GM19025 (cell line): ENCODE data around the gene ZNF605.
"Not testable (repeated sequence)": the region's sequence is repeated elsewhere in the genome, so short reads cannot be mapped to it uniquely, and the experiment has no call there.

Experiments
- ATAC-seq: cut with Tn5 transposase; IDR thresholded peaks from one replicate; pipeline ENCODE4 v1.9.1; 2021; ENCODE audit warnings: mild to moderate bottlenecking, low read depth, moderate library complexity; ENCODE audit not compliant: unreplicated experiment

ZNF605 gene

DNA sequence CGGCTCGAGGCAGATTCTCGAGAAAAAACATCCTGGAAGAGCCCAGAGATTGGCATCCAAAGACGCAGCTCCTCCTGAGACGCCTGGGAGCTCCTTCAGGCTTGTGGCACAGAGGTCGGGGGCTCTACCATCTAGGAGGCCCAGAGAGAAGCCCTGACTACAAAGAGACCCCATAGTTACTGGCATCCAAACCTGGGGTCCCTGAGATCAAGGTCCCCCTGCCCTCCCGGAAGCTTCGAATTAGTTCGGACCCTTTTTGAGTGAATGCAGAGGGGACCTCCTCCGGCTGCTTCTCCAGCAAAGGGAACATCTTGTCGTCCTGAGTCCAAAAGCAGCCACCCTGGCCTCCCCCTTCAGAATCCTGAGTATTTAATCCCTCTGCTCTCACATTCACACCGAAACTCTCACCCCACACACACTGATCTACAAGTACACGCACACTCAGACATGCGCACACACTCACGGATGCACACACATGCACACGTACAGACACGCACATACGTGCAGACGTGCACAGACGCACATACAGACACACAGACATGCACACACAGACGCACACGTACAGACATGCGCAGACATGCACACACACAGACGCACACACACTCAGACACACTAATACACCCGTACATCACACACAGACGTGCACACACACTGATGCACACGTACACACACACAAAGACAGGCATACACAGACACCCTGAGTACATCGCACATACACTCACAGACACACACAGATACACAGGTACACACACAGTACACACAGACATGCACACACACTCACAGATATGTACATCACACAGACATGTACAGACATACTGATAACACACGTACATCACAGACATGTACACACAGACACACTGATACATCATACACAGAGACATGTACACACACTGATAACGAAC, 5.9 kb downstream of the ZNF605 start:
- ATAC-seq: no peak

DNA sequence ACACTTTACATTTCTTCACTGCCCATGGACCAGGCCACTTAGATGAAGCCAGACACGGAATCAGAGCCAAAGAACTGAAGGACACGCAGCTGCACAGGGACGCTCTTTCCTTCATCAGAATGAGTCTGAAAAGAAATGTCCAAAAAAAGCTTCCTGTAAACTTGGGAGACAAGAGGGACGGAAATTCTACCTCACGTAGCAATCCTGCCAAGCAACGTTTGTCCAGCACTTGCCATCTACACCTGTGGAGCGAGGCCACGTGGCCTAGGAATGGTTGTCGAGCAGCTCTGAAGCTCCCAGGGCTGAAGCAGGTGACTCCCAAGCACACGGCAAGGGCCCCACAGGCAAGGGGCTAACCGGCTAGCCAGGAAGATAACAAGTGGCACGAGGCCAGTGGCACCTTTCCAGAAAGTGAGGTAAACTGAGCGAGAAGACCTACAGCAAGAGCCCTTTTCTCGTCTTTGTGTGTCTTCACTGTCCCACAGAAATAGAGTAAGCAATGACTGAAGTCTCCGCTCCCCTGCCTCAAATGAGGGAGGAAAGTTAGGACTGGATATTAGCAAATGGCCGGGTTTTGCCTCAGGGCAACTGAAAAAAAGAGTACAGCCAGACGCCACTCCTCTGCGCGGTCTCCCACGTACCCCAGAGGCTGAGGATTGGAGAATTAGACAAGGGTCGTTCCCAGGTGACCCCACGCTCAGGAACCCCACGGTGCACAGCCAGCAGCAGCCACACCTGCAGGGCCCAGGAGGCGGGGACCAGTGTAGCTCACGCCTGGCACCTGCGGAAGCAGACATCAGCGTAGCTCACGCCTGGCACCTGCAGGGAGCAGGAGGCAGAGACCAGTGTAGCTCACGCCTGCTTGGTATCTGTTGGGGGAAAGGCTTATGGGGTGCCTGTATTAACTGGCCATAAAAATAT, 7.7 kb downstream of the ZNF605 start:
- ATAC-seq: no peak

DNA sequence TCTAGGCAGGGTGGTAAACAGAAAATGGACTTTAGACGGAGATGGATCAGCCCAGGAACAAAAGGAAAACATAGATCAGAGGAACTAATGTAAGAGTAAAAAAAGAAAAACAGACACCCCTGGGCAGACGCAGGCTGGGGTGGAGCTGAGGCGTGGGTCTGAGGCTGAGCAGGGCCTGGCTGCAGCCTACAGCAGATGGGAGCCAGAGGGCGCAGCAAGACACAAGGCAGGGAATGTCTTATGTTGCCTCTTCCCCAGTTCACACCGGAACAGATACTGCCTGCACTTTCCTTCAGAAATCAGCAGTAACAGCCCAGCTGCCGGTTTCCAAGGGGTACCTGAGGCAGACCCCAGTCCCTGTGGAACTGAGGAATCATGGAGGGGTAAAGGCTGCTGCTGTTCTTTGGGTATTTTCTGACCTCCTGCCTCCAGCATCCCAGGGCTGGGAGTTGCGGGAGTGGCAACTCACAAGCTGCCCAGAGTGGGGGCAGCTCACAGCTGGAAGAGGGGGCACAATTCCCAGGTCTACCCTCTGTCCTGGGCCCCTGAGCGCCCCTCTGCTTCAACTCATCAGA, 9.8 kb downstream of the ZNF605 start:
- no peak for ATAC-seq

DNA sequence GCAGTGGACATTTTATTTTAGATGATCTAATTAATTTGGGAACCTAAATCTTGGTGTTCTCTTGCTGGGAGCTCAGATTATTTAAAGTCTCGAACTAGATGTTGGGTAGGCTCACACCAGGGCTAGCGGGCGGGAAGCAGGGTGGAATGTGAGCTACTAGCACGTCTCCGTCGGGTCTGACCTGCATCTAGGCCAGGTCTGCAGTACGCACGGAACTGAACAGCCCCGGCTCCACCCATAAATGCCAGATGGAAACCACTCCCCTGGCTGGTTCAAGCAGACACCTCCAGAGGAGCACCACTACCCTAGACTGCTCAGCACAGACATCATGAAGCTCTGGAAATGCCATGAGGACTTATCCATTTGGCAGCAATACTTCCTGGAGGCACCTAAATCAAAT, 10.3 kb downstream of the ZNF605 start:
- no peak for ATAC-seq

DNA sequence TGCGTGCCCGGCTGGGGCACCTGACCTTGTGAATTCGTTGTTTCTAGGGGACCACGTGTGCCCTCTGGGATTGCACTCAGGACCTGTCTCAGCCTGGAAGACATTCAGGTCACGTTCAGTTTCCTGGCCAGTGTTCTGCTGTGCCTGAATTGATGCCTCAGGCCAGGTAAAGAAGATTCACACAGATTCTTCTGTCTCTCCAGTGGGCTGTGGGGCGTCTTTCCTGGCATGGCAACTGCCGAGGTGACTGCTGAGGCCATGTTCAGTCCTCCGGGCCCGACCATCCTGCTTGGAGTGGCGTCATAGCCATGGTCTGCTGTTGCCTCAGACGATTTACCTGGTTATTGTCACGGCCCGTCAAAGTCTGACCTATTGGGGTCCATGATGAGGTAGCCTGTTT, 13.5 kb downstream of the ZNF605 start:
- no peak for ATAC-seq

DNA sequence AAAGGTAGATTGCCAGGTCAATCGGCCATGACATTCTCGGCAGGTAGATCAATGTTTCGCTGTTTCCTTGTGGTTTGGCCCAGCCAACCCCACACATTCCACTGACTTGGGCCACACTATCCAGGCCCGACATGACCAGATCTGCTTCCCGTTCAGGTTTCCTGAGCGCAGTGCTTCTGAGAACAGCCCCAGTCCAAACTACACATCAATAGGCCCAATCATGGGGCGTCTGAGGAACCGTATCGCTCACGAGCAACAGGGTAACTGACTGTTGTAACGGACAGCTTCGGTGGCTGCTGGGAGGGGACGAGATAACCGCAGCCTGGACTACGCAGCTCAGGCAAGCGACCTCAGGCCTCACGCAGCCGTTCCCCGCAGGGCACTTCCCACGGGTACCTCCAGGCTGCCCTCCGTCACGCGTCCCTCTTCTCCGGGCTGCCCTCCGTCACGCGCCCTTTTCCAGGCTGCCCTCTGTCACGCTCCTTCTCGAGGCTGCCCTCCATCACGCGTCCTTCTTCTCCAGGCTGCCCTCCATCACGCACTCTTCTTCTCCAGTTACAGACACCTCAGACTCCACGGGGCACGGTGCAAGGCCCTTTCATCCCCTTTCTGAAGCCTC, 14.7 kb downstream of the ZNF605 start:
- no peak for ATAC-seq

DNA sequence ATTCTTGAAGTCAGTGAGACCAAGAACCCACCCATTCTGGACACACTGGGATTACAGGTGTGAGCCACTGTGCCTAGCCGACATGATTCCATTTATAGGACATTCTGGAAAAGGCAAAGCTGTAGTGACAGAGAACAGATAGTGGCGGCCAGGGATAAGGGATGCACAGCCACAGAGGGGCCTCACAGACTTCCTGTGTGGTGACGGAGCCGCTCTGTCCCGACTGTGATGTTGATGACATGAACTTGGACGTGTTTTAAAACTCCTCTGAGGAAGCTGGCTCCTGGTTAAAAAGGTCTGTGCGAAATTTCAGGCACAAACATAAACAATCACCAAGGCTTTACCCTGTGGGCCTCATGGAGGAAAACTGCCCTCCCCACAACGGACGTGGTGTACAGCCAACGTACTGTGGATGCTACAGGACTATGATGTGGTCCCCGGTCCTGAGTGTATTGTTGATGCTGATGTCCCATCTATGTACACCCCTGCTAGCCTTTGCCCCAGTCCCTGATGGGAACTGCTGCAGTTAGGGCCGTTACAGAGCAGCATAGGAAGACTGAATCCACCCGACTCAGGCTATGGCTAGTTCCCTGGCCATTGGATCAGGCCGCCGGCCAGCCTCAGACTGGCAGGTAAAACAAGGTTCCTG, 15.9 kb downstream of the ZNF605 start:
- ATAC-seq: no peak

DNA sequence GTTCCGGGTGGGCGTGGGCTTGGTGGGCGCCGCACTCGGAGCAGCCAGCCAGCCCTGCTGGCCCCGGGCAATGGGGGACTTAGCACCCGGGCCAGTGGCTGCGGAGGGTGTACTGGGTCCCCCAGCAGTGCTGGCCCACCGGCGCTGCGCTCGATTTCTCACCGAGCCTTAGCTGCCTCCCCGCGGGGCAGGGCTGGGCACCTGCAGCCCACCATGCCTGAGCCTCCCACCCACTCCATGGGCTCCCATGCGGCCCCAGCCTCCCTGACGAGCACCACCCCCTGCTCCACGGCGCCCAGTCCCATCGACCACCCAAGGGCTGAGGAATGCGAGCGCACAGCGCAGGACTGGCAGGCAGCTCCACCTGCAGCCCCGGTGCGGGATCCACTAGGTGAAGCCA, 17.3 kb downstream of the ZNF605 start:
- ATAC-seq: not testable (repeated sequence)

DNA sequence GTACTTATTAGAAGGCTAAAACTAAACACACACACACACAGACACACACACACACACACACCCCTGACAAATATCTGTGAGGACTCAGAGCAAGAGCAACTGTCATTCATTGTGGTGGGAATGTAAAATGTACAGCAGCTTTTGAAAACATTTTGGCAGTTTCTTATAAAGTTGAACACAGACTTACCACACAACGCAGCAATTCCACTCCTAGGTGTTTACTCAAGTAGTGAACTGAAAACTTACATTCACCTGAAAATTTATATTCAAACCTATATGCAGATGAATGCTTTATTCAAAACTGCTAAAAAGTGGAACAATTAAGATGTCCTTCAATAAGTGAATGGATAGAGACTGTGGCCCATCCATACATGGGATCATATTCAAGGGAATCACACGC, 18.6 kb downstream of the ZNF605 start:
- no peak for ATAC-seq

DNA sequence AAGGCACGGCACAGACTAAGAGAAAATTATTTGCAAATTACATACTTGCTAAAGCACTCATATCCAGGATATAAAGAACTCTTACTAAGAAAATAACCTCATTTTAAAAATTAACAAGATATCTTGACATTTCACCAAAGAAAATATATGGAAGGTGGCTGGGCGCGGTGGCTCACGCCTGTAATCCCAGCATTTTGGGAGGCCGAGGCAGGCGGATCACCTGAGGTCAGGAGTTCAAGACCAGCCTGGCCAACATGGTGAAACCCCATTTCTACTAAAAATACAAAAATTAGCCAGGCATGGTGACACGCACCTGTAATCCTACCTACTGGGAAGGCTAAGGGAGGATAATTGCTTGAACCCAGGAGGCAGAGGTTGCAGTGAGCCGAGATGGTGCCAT, 19.2 kb downstream of the ZNF605 start:
- ATAC-seq: not testable (repeated sequence)

DNA sequence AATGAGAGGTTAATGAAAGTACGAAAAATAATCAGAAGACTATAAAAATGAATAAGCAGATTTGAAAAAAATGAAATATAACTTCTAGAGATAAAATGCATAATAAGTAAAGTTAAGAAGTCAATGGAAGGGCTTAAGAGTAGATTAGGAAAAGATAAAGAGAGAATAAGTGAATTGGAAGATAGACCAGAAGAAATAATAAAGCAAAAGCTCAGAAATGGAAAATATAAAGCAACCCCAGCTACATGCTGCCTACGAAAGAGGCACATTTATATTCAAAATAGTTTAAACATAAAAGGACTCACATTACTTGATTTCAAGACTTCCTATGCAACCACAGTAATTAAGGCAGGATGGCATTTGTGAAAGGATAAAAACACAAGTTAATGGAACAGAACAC, 19.9 kb downstream of the ZNF605 start:
- no peak for ATAC-seq

DNA sequence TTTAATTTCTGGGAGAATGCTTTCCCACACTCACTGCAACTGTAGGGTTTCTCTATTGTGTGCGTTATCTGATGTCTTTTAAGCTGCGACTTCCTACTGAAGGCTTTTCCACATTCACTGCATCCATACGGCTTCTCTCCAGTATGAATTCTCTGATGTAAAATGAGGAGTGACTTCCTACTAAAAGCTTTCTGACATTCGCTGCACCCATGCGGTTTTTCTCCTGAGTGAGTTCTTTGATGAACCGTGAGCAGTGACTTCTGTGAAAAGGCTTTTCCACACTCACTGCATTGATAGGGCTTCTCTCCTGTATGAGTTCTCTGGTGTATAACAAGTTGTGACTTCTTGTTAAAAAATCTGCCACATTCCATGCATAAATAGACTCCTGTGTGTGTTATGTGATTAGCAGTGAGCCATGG, 29.7 kb downstream of the ZNF605 start:
- ATAC-seq: no peak

DNA sequence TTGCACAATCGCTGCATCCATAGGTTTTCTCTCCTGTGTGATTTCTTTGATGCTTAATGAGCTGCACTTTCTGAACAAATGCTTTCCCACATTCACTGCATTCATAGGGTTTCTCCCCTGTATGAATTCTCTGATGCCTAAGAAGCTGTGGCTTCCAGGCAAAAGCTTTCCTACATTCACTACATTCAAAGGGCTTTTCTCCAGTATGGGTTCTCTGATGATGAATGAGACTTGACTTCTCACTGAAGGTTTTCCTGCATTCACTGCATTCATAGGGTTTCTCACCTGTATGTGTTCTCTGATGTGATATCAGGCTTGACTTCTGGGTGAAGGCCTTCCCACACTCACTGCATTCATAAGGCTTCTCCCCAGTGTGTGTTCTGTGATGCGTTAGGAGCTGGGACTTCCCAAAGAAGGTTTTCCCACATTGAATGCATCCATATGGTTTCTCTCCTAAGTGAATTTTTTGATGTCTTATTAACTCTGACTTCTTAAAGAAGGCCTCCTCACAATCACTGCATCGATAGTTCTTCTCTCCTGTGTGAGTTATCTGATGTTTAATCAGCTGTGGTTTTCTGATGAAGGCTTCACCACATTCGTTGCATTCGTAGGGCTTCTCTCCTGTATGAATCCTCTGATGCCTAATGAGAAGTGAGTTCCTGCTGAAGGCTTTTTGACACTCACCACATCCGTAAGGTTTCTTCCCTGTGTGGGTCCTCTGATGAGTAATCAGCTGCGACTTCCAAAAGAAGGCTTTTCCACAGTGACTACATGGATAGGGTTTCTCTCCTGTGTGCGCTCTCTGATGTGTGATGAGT, 30.3 kb downstream of the ZNF605 start:
- no peak for ATAC-seq

DNA sequence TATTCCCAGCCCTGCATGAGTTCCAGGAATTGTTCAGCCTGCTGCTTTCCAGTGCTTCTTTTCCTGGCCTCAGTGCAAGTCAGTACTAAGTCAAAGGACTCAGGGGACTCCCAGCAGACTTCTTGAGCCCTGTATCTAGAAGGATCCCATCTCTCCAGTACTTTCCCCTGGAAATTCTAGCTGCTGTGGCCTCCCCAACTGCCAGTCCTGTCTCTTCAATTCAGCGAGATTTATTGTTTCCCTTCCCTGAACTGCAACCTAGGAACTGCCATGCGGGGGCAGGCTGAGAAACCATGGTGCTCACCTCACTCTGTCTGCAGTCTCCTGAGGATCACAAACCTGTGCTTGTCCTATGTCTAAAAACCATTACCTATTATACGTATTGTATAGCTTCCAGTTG, 31.8 kb downstream of the ZNF605 start:
- ATAC-seq: no peak

DNA sequence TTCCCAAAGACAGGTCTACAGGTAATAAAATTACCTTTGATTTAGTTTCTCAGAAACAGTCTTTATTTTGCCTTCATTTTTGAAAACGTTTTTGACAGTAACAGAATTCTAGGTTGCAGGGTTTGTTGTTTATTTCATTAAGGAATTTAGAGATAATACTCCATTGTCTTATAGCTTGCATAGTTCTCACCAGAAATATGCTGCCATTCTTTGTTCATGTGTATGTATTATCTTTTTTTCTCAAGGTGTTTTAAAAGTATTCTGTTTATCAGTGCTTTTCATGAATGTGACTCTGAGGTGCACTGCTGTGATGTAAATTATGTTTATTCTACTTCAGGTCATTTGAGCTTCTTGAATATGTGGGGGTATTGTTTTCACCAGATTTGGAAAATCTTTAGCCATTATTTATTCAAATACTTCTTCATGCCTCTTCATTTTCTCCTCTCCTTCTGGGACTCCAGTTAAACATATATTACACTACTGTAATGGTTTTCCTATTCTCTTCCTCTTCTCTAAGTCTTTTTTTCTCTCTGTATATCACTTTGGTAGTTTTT, 32.7 kb downstream of the ZNF605 start:
- ATAC-seq: no peak

DNA sequence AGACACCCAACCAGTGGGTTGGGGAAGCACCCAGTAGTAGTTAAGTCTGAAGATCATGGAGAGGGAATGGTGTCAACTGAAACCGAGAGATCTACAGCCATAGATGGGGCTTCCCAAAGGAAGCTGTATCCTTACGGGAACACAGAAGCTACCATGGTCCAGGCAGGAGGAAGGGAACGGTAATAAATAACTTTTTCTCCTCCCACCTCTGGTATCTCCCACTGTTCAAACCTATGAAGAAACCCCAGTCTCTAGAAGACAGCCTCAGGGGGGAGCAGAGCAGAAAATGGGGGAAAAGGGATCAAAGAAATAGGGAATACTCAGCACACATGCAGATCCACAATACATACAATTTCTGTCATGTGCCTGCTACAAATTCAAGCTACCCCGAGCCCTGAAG, 33.4 kb downstream of the ZNF605 start:
- no peak for ATAC-seq

DNA sequence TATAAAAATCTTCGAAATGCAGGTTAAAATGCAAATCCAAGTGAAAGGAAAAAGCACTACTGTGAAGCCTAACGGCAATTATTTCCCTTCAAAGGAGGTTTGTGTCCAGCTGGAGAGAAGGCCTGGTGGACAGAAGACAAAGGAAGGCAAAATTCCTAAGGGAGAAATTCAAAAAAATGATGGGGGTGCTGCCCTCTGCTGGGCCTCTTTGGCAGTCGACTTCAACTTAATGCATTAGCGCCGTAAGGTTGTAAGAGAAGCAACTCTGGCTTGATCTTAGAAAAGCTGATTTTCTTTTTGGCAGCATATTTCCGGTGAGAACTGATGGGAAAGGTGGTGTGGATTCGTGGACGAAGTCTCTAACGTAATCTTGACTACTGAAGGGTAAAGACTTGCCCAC, 34.4 kb downstream of the ZNF605 start:
- no peak for ATAC-seq

DNA sequence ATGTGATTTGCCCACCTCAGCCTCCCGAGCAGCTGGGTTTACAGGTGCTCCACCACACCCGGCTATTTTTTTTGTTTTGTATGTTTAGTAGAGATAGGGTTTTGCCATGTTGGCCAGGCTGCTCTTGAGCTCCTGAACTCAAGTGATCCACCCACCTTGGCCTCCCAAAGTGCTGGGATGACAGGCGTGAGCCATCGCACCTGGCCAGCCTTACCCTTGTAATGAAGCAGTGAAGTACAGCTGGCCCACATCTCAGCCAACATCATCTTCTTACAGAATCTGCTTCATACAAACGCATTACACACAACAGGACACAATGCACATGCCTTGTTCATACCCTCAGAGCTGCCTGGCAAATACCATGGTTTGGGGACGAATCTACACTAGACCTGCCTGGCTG, 37.4 kb downstream of the ZNF605 start:
- ATAC-seq: no peak

DNA sequence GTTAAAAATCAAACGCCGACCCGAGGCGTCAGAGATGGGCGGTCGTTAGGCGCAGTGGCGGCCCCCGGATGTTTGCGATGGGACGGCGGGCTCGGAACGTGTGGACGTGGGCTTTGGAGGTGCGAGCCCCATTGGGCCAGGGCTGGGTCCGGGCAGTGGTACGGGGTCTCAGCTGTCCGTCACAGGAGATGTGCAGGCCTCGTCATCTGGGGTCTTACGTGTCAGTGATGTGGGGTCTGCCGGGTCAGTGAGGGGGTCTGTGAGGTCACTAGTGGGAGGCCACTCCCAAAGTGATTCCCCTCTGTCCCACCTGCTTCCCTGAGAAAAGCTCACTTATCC, 47.1 kb downstream of the ZNF605 start:
- no peak for ATAC-seq
